Neural cell (in vitro differentiated cells): ENCODE results near the gene DCAF11. TPM values are rescaled to one million over a fixed set of nuclear protein-coding genes. Genes with fewer than 3 reads are reported as not detected.
A peak's percentile ranks its signal among the peaks of the same experiment; 100 is the strongest.

Experiments used
- H2AFZ ChIP-seq: fragments of 200-600, 300-800 bp; sonication (generic), shearing (Covaris generic); 2 replicates; pipeline ENCODE4 v1.6.0; 2014; ENCODE audit warnings: low read depth, mild to moderate bottlenecking, antibody characterized with exemption, low read length, moderate library complexity
- H3F3A ChIP-seq: fragments of 200-600 bp; shearing (Covaris generic); 2 replicates; pipeline ENCODE4 v1.6.1; 2016; ENCODE audit warnings: mild to moderate bottlenecking, moderate library complexity, mixed read lengths, antibody characterized with exemption, low read length; ENCODE audit not compliant: insufficient read depth, poor library complexity, severe bottlenecking
- H3K27ac ChIP-seq: fragments of 200-600, 300-800 bp; sonication (generic), shearing (Covaris generic); 2 replicates; pipeline ENCODE4 v1.5.1; 2014; ENCODE audit warnings: mild to moderate bottlenecking, low read length, moderate library complexity
- H3K27me3 ChIP-seq: fragments of 300-800, 200-600 bp; sonication (generic), shearing (Covaris generic); 2 replicates; pipeline ENCODE4 v1.6.0; 2014; ENCODE audit warnings: mild to moderate bottlenecking, low read depth, low read length, moderate library complexity; ENCODE audit not compliant: insufficient read depth
- H3K36me3 ChIP-seq: fragments of 300-800, 200-600 bp; sonication (generic), shearing (Covaris generic); 2 replicates; pipeline ENCODE4 v1.5.1; 2014; ENCODE audit warnings: mild to moderate bottlenecking, antibody characterized with exemption, low read length, moderate library complexity; ENCODE audit not compliant: insufficient read depth
- H3K4me2 ChIP-seq: fragments of 300-800, 200-600 bp; sonication (generic), shearing (Covaris generic); 2 replicates; pipeline ENCODE4 v1.6.0; 2014; ENCODE audit warnings: mild to moderate bottlenecking, low read length
- H3K4me3 ChIP-seq: fragments of 300-800, 200-600 bp; sonication (generic), shearing (Covaris generic); 2 replicates; pipeline ENCODE4 v1.5.1; 2014; ENCODE audit warnings: mild to moderate bottlenecking, low read length, moderate library complexity
- H3K79me2 ChIP-seq: fragments of 200-600 bp; shearing (Covaris generic); replicated peaks from 2 replicates; pipeline ENCODE4 v1.6.0; 2014; ENCODE audit warnings: mild to moderate bottlenecking, low read length, moderate library complexity; ENCODE audit not compliant: insufficient read depth
- H3K9ac ChIP-seq: fragments of 300-800, 200-600 bp; sonication (generic), shearing (Covaris generic); 2 replicates; pipeline ENCODE4 v1.6.1; 2016; ENCODE audit warnings: mild to moderate bottlenecking, low read length, mixed read lengths
- H3K9me2 ChIP-seq: fragments of 200-600 bp; shearing (Covaris generic); 2 replicates; pipeline ENCODE4 v1.6.1; 2016; ENCODE audit warnings: mild to moderate bottlenecking, low read length, mixed read lengths; ENCODE audit not compliant: insufficient read depth
- H3K9me3 ChIP-seq: fragments of 200-600, 300-800 bp; sonication (generic), shearing (Covaris generic); 2 replicates; pipeline ENCODE4 v1.6.1; 2016; ENCODE audit warnings: mild to moderate bottlenecking, mixed run types, low read length, moderate library complexity, mixed read lengths
- H4K20me1 ChIP-seq: fragments of 200-600 bp; shearing (Covaris generic); 2 replicates; pipeline ENCODE4 v1.6.1; 2016; ENCODE audit warnings: mild to moderate bottlenecking, mixed run types; ENCODE audit not compliant: insufficient read depth
- EP300 ChIP-seq: fragments of 450-650 bp; conservative IDR thresholded peaks from 2 replicates; pipeline ENCODE4 v1.6.1; 2014; ENCODE audit warnings: antibody characterized with exemption, mild to moderate bottlenecking, moderate library complexity; ENCODE audit not compliant: poor library complexity, severe bottlenecking
- MXI1 ChIP-seq: fragments of 450-650 bp; conservative IDR thresholded peaks from 2 replicates; pipeline ENCODE4 v1.6.1; 2014; ENCODE audit warnings: antibody characterized with exemption, mild to moderate bottlenecking; ENCODE audit not compliant: poor library complexity, severe bottlenecking
- POLR2AphosphoS5 ChIP-seq: IDR thresholded peaks from 2 replicates; pipeline ENCODE4 v1.6.1; 2012
- RAD21 ChIP-seq: fragments of 450-650 bp; conservative IDR thresholded peaks from 2 replicates; pipeline ENCODE4 v1.6.1; 2014; ENCODE audit warnings: antibody characterized with exemption, mild to moderate bottlenecking, moderate library complexity
- SMC3 ChIP-seq: fragments of 450-650 bp; conservative IDR thresholded peaks from 2 replicates; pipeline ENCODE4 v1.6.1; 2014; ENCODE audit warnings: antibody characterized with exemption, mild to moderate bottlenecking, moderate library complexity; ENCODE audit not compliant: poor library complexity
- TAF1 ChIP-seq: IDR thresholded peaks from 2 replicates; pipeline ENCODE4 v1.6.1; 2012; ENCODE audit warnings: low read depth
- polyA plus RNA-seq: library from polyadenylated mRNA; depleted of rRNA; stranded (reverse); fragments of >200 nt; gene quantifications from 2 replicates; pipeline ENCODE4 v1.2.3, GENCODE V29; 2014
- TF ChIP-seq, protein P1 (sequence below): IDR thresholded peaks from 2 replicates; pipeline ENCODE4 v1.6.1; 2012; ENCODE audit warnings: borderline replicate concordance

The DCAF11 gene
- polyA plus RNA-seq, 1 donor from 2014 or later = 74.5 TPM

DNA sequence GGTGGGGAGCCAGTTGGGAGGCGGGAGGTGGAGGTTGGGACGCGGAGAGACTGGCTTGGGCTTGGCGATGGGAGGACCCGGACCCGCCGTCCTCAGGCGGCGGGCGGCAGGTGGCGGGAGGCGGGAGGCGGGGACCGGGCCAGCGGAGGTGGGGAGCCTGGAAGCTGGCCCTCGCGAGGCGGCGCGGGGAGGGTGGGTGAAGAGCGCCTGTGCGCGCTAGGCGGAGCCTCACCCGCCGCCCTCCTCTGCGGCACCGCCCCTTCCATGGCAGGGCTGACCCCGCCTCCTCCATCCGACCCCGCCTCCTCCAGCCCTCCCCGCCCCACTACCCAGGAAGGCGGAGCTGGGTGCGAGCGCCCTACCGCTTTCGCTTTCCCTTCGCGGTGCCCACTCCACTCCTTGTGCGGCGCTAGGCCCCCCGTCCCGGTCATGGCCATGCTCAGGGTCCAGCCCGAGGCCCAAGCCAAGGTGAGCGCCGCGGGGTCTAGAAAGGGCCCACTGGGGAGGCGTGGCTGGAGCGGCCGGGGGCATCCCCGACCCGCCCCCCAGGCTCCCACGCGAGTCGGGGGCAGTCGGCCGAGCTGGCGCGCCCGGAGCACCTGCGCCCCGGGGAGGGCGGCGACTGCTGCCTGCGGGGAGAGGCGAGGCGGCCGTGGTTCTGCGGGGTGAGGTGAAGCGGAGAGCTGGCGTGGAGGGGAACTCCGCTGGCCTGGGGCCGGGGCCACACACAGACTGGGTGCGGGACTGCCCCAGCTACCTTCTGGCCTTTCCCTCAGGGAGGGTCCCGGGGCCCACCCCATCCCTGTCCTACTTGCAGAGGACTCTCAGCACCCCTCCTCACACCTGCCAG, 21.5 kb downstream of the DCAF11 start, which contains the start of gene PSME1:
Gene PSME1, plus strand, starts transcription at position 361 of the 850 bp plus-strand sequence. Its CDS starts 69 bp downstream, at position 430.
- Histone ChIP-seq H3K27ac (no peak within 1 kb of the TSS), H3F3A (peaks cover 6% of the 10 kb centered on the region), H2AFZ (peak within 1 kb of the TSS; percentile 51), H3K27me3 (no peaks in the 10 kb centered on the region), H4K20me1 (no peaks in the 10 kb centered on the region), H3K9ac (peak within 1 kb of the TSS; percentile 67), H3K4me3 (peak within 1 kb of the TSS; percentile 74), H3K4me2 (peak within 1 kb of the TSS; percentile 52), H3K9me3 (no peaks in the 10 kb centered on the region), H3K9me2 (no peaks in the 10 kb centered on the region), H3K36me3 (no peaks in the 10 kb centered on the region), H3K79me2 (peaks cover 10% of the 10 kb centered on the region)
- TF ChIP-seq SMC3 (no peak), POLR2AphosphoS5 (peak; percentile 33), RAD21 (no peak), MXI1 (peak; percentile 25)
- TF ChIP-seq, protein P1, sequence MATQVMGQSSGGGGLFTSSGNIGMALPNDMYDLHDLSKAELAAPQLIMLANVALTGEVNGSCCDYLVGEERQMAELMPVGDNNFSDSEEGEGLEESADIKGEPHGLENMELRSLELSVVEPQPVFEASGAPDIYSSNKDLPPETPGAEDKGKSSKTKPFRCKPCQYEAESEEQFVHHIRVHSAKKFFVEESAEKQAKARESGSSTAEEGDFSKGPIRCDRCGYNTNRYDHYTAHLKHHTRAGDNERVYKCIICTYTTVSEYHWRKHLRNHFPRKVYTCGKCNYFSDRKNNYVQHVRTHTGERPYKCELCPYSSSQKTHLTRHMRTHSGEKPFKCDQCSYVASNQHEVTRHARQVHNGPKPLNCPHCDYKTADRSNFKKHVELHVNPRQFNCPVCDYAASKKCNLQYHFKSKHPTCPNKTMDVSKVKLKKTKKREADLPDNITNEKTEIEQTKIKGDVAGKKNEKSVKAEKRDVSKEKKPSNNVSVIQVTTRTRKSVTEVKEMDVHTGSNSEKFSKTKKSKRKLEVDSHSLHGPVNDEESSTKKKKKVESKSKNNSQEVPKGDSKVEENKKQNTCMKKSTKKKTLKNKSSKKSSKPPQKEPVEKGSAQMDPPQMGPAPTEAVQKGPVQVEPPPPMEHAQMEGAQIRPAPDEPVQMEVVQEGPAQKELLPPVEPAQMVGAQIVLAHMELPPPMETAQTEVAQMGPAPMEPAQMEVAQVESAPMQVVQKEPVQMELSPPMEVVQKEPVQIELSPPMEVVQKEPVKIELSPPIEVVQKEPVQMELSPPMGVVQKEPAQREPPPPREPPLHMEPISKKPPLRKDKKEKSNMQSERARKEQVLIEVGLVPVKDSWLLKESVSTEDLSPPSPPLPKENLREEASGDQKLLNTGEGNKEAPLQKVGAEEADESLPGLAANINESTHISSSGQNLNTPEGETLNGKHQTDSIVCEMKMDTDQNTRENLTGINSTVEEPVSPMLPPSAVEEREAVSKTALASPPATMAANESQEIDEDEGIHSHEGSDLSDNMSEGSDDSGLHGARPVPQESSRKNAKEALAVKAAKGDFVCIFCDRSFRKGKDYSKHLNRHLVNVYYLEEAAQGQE = peak; percentile 6

DNA sequence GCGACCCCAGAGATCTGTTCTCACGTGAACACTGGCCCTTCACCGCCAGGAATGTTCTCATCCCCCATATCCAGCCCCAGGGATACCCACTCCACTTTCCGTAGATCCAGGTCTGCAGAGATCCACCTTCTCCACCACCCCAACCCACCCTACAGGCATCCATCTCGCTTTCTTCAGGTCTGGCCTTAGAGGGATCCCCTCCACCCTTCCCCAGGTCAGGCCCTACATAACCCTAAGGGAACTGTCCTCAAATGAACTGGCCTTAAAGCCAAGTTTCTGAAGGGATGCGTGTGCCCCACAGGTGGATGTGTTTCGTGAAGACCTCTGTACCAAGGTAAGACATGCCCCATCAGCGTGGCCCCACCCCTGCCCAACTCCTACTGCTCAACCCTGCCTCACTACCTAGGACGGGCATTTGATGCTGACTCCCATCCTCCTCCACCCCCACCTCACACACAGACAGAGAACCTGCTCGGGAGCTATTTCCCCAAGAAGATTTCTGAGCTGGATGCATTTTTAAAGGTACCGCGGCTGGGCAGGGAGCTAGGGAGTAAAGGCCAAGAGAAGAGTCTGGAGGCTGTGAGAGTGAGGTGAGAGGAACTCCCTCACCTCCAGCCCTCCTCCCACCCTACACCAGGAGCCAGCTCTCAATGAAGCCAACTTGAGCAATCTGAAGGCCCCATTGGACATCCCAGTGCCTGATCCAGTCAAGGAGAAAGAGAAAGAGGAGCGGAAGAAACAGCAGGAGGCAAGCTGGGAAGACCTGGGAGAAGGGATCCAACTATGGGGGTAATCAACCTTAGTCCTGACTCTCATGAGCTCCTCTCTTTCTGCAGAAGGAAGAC, 22.3 kb downstream of the DCAF11 start:
- Histone ChIP-seq H3K4me2 (no peak overlapping the region), H4K20me1 (no peaks in the 10 kb centered on the region), H3K79me2 (peaks cover 10% of the 10 kb centered on the region), H3F3A (peaks cover 8% of the 10 kb centered on the region), H3K9me2 (no peaks in the 10 kb centered on the region), H3K9ac (peak overlapping the region; percentile 67), H3K27me3 (no peaks in the 10 kb centered on the region), H3K9me3 (no peaks in the 10 kb centered on the region), H3K36me3 (no peaks in the 10 kb centered on the region), H2AFZ (no peak overlapping the region), H3K4me3 (peak overlapping the region; percentile 74), H3K27ac (no peak overlapping the region)
- TF ChIP-seq EP300 (no peak), TAF1 (no peak)
